HCT116 (cell line): Measurements from ENCODE around the gene TIMM10. TPM values are rescaled to one million over a fixed set of nuclear protein-coding genes. Genes with fewer than 3 reads are reported as not detected.

Source experiments
- ATAC-seq: fragments of 200-7000 bp; cut with Tn5 transposase; 2 replicates; pipeline ENCODE4 v1.9.1; 2020; ENCODE audit warnings: mild to moderate bottlenecking, moderate library complexity
- BruUV-seq: library from RNA; stranded (reverse); fragments of 400-500 nt; replicated peaks from 2 replicates; lab custom pipeline; 2021; lab: Mats Ljungman, UMichigan
- CTCF ChIA-PET: fragments of 300-600 bp; sonication (Branson Sonifier 250); formaldehyde crosslinking; loops from one replicate; lab custom pipeline; 2021; ENCODE audit warnings: antibody characterized with exemption; lab: Charles Lee
- POLR2A ChIA-PET: fragments of 300-600, 350-600 bp; sonication (Branson Sonifier 250); formaldehyde crosslinking; loops from one replicate; lab custom pipeline; 2021; ENCODE audit warnings: antibody characterized with exemption; lab: Charles Lee
- RAD21 ChIA-PET, 2 experiments: fragments of 300-600 bp; sonication (Branson Sonifier 250); formaldehyde crosslinking; loops; one replicate each; lab custom pipeline; 2023; ENCODE audit warnings: low total read pairs in 2 of 2; ENCODE audit not compliant: uncharacterized antibody in 2 of 2, unreplicated experiment in 2 of 2, low non-redundant PET in 1 of 2; lab: Charles Lee
- DNase-seq: peaks from one replicate; pipeline ENCODE4 v3.0.0-alpha.2; 2010; ENCODE audit warnings: low read depth, low spot score
- H2AFZ ChIP-seq: fragments of 200-600 bp; shearing (Covaris generic), sonication (generic); 2 replicates; pipeline ENCODE4 v1.6.1; 2017; ENCODE audit warnings: low read depth, mixed run types, mixed read lengths, antibody characterized with exemption, low read length; ENCODE audit not compliant: poor library complexity, severe bottlenecking
- H3K27ac ChIP-seq: 2 replicates; pipeline ENCODE4 v1.5.1; 2012; ENCODE audit warnings: low read depth, low read length
- H3K27me3 ChIP-seq: fragments of 200-600 bp; sonication (generic); 2 replicates; pipeline ENCODE4 v1.6.1; 2016; ENCODE audit warnings: mixed run types, low read length, mixed read lengths; ENCODE audit not compliant: insufficient read depth
- H3K36me3 ChIP-seq, 2 experiments: fragments of 200-500 bp in 1 of 2; fragments of 200-600 bp in 1 of 2; sonication (Bioruptor generic) in 1 of 2; sonication (generic) in 1 of 2; 2 replicates each; pipeline versions ENCODE4 v1.5.1 to v1.6.1; 2014 to 2016; ENCODE audit warnings: low read length in 2 of 2, inconsistent platforms in 1 of 2, mixed read lengths in 1 of 2, mixed run types in 1 of 2; ENCODE audit not compliant: insufficient read depth in 2 of 2, control insufficient read depth in 1 of 2
- H3K4me1 ChIP-seq, 2 experiments: fragments of 200-600 bp in 1 of 2; sonication (generic) in 1 of 2; 2 replicates each; pipeline versions ENCODE4 v1.5.1 to v1.6.1; 2012 to 2017; ENCODE audit warnings: low read length in 2 of 2, inconsistent platforms in 1 of 2, mild to moderate bottlenecking in 1 of 2, mixed read lengths in 1 of 2, mixed run types in 1 of 2, moderate library complexity in 1 of 2; ENCODE audit not compliant: insufficient read depth in 2 of 2, control insufficient read depth in 1 of 2
- H3K4me2 ChIP-seq: fragments of 200-600 bp; sonication (generic); 2 replicates; pipeline ENCODE4 v1.6.1; 2017; ENCODE audit warnings: mixed run types, low read length, mixed read lengths
- H3K4me3 ChIP-seq, 2 experiments: fragments of 200-600 bp in 1 of 2; sonication (generic) in 1 of 2; replicated peaks in 1 of 2; 2 replicates each; pipeline ENCODE4 v1.5.1; 2011 to 2016; ENCODE audit warnings: low read length in 2 of 2, control low read depth in 1 of 2, low read depth in 1 of 2, mild to moderate bottlenecking in 1 of 2, mixed read lengths in 1 of 2, mixed run types in 1 of 2
- H3K79me2 ChIP-seq: fragments of 200-600 bp; sonication (generic); 2 replicates; pipeline ENCODE4 v1.6.1; 2017; ENCODE audit warnings: mild to moderate bottlenecking, mixed run types, low read length, moderate library complexity, mixed read lengths; ENCODE audit not compliant: insufficient read depth
- H3K9ac ChIP-seq: fragments of 200-600 bp; sonication (generic); 2 replicates; pipeline ENCODE4 v1.6.1; 2016; ENCODE audit warnings: low read length, mixed read lengths
- H3K9me2 ChIP-seq: fragments of 200-600 bp; sonication (generic), shearing (Covaris generic); 2 replicates; pipeline ENCODE4 v1.6.1; 2017; ENCODE audit warnings: mixed run types, mild to moderate bottlenecking, moderate library complexity; ENCODE audit not compliant: insufficient read depth
- H3K9me3 ChIP-seq, 2 experiments: fragments of 200-500 bp in 1 of 2; fragments of 200-600 bp in 1 of 2; sonication (Bioruptor generic) in 1 of 2; sonication (generic) in 1 of 2; 2 replicates each; pipeline ENCODE4 v1.6.1; 2014 to 2017; ENCODE audit warnings: low read length in 2 of 2, mixed read lengths in 2 of 2, inconsistent platforms in 1 of 2, low read depth in 1 of 2, mild to moderate bottlenecking in 1 of 2, mixed run types in 1 of 2, moderate library complexity in 1 of 2; ENCODE audit not compliant: control insufficient read depth in 1 of 2, insufficient read depth in 1 of 2
- H4K20me1 ChIP-seq: fragments of 200-600 bp; sonication (generic), shearing (Covaris generic); 2 replicates; pipeline ENCODE4 v1.6.1; 2017; ENCODE audit warnings: mixed run types, mild to moderate bottlenecking, moderate library complexity; ENCODE audit not compliant: insufficient read depth
- CBX3 ChIP-seq: IDR thresholded peaks from 2 replicates; pipeline ENCODE4 v1.6.1; 2012; ENCODE audit warnings: low read depth
- CEBPB ChIP-seq: IDR thresholded peaks from 2 replicates; pipeline ENCODE4 v1.6.1; 2012; ENCODE audit warnings: low read depth
- ELF1 ChIP-seq: IDR thresholded peaks from 2 replicates; pipeline ENCODE4 v1.6.1; 2012; ENCODE audit warnings: low read depth, borderline replicate concordance
- EZH2phosphoT487 ChIP-seq: fragments of 200-600 bp; IDR thresholded peaks from 2 replicates; pipeline ENCODE4 v1.6.1; 2018; ENCODE audit warnings: antibody characterized with exemption, borderline replicate concordance
- FOSL1 ChIP-seq: IDR thresholded peaks from 2 replicates; pipeline ENCODE4 v1.6.1; 2012; ENCODE audit warnings: low read depth
- JUND ChIP-seq: IDR thresholded peaks from 2 replicates; pipeline ENCODE4 v1.6.1; 2012
- SIN3A ChIP-seq: IDR thresholded peaks from 2 replicates; pipeline ENCODE4 v1.6.1; 2012; ENCODE audit warnings: low read depth
- SP1 ChIP-seq: IDR thresholded peaks from 2 replicates; pipeline ENCODE4 v1.6.1; 2012; ENCODE audit warnings: low read depth
- SRF ChIP-seq: IDR thresholded peaks from 2 replicates; pipeline ENCODE4 v1.6.1; 2012; ENCODE audit warnings: low read depth
- TCF7L2 ChIP-seq: IDR thresholded peaks from 2 replicates; pipeline ENCODE4 v1.7.0; 2011; ENCODE audit warnings: borderline replicate concordance, inconsistent platforms; ENCODE audit not compliant: insufficient read depth, insufficient read length; ENCODE audit errors: extremely low read depth
- ZFX ChIP-seq: fragments of 450-650 bp; IDR thresholded peaks from 2 replicates; pipeline ENCODE4 v1.6.1; 2017
- intact Hi-C: fragments of 100-400 bp; cut with micrococcal nuclease; formaldehyde crosslinking; loops from 2 replicates; pipeline ENCODE4 v1.10.0; 2022
- total RNA-seq: library from RNA; stranded (reverse); gene quantifications from one replicate; pipeline ENCODE4 v1.2.1, GENCODE V29; 2021; ENCODE audit not compliant: unreplicated experiment
- TF ChIP-seq, protein P1 (sequence below): IDR thresholded peaks from 2 replicates; pipeline ENCODE4 v1.6.1; 2011; ENCODE audit warnings: mild to moderate bottlenecking, low read length, moderate library complexity; ENCODE audit not compliant: insufficient replicate concordance; ENCODE audit errors: extremely low read depth
- TF ChIP-seq, protein P2 (sequence below): IDR thresholded peaks from 2 replicates; pipeline ENCODE4 v1.6.1; 2012

Gene TIMM10
- total RNA-seq, 1 experiment from 2014 or later: 65.6 TPM

DNA sequence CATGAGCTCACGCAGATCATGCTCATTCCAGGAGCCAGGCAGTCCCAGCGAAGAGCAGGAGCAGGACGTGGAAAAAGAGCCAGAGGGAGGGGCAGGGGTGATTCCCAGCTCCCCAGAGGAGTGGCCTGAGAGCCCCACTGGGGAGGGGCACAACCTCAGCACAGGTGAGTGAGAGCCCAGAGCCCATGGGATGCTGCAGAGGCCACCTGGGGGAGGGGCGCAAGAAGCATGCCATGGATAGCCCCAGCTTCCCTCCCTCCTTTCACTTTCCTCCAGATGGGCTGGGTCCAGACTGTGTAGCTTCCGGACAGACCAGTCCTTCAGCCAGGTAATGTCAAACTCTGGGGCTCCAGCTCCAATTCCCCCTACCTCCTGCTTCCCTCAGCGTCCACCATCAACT lies 13.0 kb upstream of the TIMM10 start:
- Histone ChIP-seq H3K9me2 (no peaks in the 10 kb centered on the region), H3K27me3 (no peaks in the 10 kb centered on the region), H3K9ac (no peak overlapping the region), H3K4me2 (no peak overlapping the region), H3K4me3 (no peak overlapping the region), H3K27ac (no peak overlapping the region), H3K36me3 (no peaks in the 10 kb centered on the region), H3K4me1 (peaks cover 0 to 12% of the 10 kb centered on the region in 2 experiments; a peak in 3 of 4 replicates), H2AFZ (no peak overlapping the region), H3K9me3 (no peaks in the 10 kb centered on the region), H4K20me1 (no peaks in the 10 kb centered on the region), H3K79me2 (no peaks in the 10 kb centered on the region)
- no TSS peak for BruUV-seq
- POLR2A ChIA-PET: no interaction called here
- ATAC-seq: no peak
- intact Hi-C loops: no loop called here
- RAD21 ChIA-PET: no interaction called here
- TF ChIP-seq JUND (no peak), CBX3 (no peak), ZFX (no peak), SP1 (no peak), EZH2phosphoT487 (no peak), TCF7L2 (no peak), SRF (no peak), SIN3A (no peak), FOSL1 (no peak), CEBPB (no peak), ELF1 (no peak)
- TF ChIP-seq, protein P1, sequence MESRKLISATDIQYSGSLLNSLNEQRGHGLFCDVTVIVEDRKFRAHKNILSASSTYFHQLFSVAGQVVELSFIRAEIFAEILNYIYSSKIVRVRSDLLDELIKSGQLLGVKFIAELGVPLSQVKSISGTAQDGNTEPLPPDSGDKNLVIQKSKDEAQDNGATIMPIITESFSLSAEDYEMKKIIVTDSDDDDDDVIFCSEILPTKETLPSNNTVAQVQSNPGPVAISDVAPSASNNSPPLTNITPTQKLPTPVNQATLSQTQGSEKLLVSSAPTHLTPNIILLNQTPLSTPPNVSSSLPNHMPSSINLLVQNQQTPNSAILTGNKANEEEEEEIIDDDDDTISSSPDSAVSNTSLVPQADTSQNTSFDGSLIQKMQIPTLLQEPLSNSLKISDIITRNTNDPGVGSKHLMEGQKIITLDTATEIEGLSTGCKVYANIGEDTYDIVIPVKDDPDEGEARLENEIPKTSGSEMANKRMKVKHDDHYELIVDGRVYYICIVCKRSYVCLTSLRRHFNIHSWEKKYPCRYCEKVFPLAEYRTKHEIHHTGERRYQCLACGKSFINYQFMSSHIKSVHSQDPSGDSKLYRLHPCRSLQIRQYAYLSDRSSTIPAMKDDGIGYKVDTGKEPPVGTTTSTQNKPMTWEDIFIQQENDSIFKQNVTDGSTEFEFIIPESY: no peak
- TF ChIP-seq, protein P2, sequence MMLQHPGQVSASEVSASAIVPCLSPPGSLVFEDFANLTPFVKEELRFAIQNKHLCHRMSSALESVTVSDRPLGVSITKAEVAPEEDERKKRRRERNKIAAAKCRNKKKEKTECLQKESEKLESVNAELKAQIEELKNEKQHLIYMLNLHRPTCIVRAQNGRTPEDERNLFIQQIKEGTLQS: no peak
- CTCF ChIA-PET: no interaction called here
- no peak for DNase-seq
